Epithelial cell of proximal tubule (primary cell): ENCODE data around the gene APCDD1. TPM values are rescaled to one million over a fixed set of nuclear protein-coding genes. Genes with fewer than 3 reads are reported as not detected.
"Not testable (repeated sequence)": the region's sequence is repeated elsewhere in the genome, so short reads cannot be mapped to it uniquely, and the experiment has no call there.

Source experiments
- DNase-seq: peaks from one replicate; pipeline ENCODE4 v3.0.0-alpha.2; 2011; ENCODE audit warnings: low read depth
- H3K4me3 ChIP-seq: 2 replicates; pipeline ENCODE4 v1.5.1; 2011; ENCODE audit warnings: low read depth, mild to moderate bottlenecking, low read length
- total RNA-seq: library from RNA; depleted of rRNA; stranded (reverse); fragments of >200 nt; gene quantifications from 2 replicates; pipeline ENCODE4 v1.2.3, GENCODE V29; 2015
- TF ChIP-seq, protein P1 (sequence below): conservative IDR thresholded peaks from 2 replicates; pipeline ENCODE4 v1.5.1; 2012; ENCODE audit warnings: low read depth, mild to moderate bottlenecking, low read length

The APCDD1 gene
- total RNA-seq, 1 donor from 2014 or later, result not detected

DNA sequence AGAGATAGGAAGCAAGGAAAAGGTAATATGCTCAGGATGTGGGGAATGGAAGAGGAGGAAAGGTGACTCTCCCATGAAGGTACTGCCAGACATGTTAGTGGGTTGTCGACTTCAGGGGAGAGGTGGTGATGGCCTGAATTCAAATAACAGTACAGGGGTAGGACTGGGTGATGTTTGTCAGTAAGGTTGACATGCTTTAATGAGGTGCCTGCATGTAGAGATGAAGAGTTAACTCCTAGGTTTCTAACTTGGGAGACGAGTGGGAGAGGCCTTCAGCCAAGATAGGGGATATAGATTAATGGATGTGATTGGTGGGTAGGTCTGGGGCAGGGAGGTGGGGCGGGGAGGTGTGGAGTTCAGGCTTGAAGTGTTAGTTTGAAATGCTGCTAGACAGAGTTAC, 74.0 kb downstream of the APCDD1 start:
- DNase-seq, result no peak
- TF ChIP-seq, protein P1, sequence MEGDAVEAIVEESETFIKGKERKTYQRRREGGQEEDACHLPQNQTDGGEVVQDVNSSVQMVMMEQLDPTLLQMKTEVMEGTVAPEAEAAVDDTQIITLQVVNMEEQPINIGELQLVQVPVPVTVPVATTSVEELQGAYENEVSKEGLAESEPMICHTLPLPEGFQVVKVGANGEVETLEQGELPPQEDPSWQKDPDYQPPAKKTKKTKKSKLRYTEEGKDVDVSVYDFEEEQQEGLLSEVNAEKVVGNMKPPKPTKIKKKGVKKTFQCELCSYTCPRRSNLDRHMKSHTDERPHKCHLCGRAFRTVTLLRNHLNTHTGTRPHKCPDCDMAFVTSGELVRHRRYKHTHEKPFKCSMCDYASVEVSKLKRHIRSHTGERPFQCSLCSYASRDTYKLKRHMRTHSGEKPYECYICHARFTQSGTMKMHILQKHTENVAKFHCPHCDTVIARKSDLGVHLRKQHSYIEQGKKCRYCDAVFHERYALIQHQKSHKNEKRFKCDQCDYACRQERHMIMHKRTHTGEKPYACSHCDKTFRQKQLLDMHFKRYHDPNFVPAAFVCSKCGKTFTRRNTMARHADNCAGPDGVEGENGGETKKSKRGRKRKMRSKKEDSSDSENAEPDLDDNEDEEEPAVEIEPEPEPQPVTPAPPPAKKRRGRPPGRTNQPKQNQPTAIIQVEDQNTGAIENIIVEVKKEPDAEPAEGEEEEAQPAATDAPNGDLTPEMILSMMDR, result no peak
- no peak overlapping the region for H3K4me3 ChIP-seq

DNA sequence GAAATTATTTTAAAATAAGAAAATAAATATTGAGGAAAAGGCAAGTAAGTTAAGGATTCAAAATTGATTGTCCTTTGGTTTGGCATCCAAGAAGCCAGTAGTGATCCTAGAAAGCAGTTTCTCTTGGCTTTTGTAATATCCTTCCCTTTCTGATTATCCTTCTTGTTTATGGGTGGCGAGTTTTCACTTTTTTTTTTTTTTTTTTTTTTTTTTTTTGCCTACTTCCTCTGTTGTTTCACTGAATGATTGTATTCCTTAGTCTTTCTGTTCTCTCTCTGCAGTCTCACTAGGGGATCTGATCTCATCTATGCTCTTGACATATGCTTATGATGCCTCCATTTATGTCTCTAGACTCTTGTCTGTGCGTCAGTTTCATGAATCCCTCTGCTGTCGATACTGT, 75.6 kb downstream of the APCDD1 start:
- TF ChIP-seq, protein P1, result no peak
- no peak overlapping the region for H3K4me3 ChIP-seq
- DNase-seq, result no peak

GRCh38 chr18:10530852-10531251, 76.4 kb downstream of the APCDD1 start:
- no peak for DNase-seq
- H3K4me3 ChIP-seq, result no peak overlapping the region
- TF ChIP-seq, protein P1, result no peak

GRCh38 chr18:10533111-10533510, 78.7 kb downstream of the APCDD1 start:
- TF ChIP-seq, protein P1, result no peak
- no peak for DNase-seq
- no peak overlapping the region for H3K4me3 ChIP-seq

DNA sequence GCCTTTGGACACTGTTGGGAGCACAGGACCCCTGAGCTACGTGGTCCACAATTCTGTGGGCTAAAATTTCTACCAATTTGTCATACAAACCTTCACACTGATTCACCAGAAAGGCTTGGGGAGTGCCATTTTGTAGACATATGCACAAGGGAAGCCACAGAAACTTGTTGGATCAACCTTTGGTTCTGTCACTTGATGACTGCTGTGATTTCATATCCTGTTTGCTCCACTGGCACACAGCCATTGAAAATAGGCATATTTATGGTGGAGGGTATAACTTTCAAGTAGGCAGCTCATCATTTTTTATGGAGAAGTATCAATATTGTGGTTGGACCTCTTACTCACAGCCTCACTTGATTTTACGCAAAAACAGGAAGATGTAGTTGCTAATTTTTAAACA, 81.8 kb downstream of the APCDD1 start:
- TF ChIP-seq, protein P1, result no peak
- no peak overlapping the region for H3K4me3 ChIP-seq
- no peak for DNase-seq

DNA sequence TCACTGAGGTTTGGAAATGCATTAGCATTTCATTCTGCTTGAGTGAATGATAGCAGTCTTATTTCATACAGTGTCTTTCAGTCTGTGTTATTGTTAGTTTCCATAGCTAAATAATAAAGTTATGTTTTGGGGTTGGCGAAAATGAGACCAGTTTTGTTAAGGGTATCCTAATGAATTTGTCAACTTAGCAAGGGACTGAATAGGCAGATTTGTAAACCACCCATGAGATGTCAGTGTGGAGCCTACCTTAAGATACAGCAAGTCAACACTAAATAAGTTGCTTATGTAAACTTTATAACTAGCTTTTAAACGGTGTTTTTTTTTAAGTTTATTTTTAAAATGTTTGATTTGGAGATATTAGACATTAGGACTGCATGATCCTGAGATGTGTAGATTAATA, 83.3 kb downstream of the APCDD1 start:
- TF ChIP-seq, protein P1, result no peak
- DNase-seq, result no peak
- H3K4me3 ChIP-seq, result no peak overlapping the region

GRCh38 chr18:10539124-10539523, 84.7 kb downstream of the APCDD1 start:
- H3K4me3 ChIP-seq, DNase-seq: not testable (repeated sequence)

Other genes with a start within 250 kb of the APCDD1 start
- gene NAPG, start 71.4 kb downstream of the APCDD1 start, total RNA-seq, result 26.0 and 29.5 TPM in 2 replicates